Osteoblast (primary cell): ENCODE data around the gene CNGA3. TPM values are rescaled to one million over a fixed set of nuclear protein-coding genes. Genes with fewer than 3 reads are reported as not detected.

Experiments
- DNase-seq: peaks from one replicate; pipeline ENCODE4 v3.0.0; 2011; ENCODE audit warnings: low spot score, mixed read lengths; ENCODE audit not compliant: insufficient read length; ENCODE audit errors: missing footprints
- H2AFZ ChIP-seq: 2 replicates; pipeline ENCODE4 v1.6.0; 2011; ENCODE audit warnings: mild to moderate bottlenecking, low read length
- H3K27ac ChIP-seq: 2 replicates; pipeline ENCODE4 v1.5.1; 2011; ENCODE audit warnings: mild to moderate bottlenecking, low read depth, low read length, moderate library complexity
- H3K27me3 ChIP-seq: 2 replicates; pipeline ENCODE4 v1.6.0; 2012; ENCODE audit warnings: mild to moderate bottlenecking, control low read depth, inconsistent platforms, low read length, moderate library complexity; ENCODE audit not compliant: insufficient read depth
- H3K36me3 ChIP-seq: 2 replicates; pipeline ENCODE4 v1.5.1; 2011; ENCODE audit warnings: mild to moderate bottlenecking, low read length, control low read depth, moderate library complexity; ENCODE audit not compliant: insufficient read depth
- H3K4me1 ChIP-seq: 2 replicates; pipeline ENCODE4 v1.5.1; 2011; ENCODE audit warnings: mild to moderate bottlenecking, low read length, control low read depth, moderate library complexity; ENCODE audit not compliant: insufficient read depth
- H3K4me2 ChIP-seq: 2 replicates; pipeline ENCODE4 v1.6.0; 2011; ENCODE audit warnings: mild to moderate bottlenecking, low read length; ENCODE audit not compliant: insufficient read depth
- H3K4me3 ChIP-seq: fragments of 200-600 bp; sonication (generic); 3 replicates; pipeline ENCODE4 v1.5.1; 2012; ENCODE audit warnings: mild to moderate bottlenecking, low read length, inconsistent platforms; ENCODE audit not compliant: insufficient read depth
- H3K79me2 ChIP-seq: 2 replicates; pipeline ENCODE4 v1.6.0; 2012; ENCODE audit warnings: mild to moderate bottlenecking, low read length, control low read depth, inconsistent platforms; ENCODE audit not compliant: insufficient read depth
- H3K9me3 ChIP-seq: 2 replicates; pipeline ENCODE4 v1.5.1; 2011; ENCODE audit warnings: low read depth, low read length, control low read depth
- H4K20me1 ChIP-seq: 2 replicates; pipeline ENCODE4 v1.6.0; 2012; ENCODE audit warnings: mild to moderate bottlenecking, low read length, control low read depth; ENCODE audit not compliant: insufficient read depth
- total RNA-seq: library from RNA; depleted of rRNA; stranded (reverse); fragments of >200 nt; gene quantifications from 2 replicates; pipeline ENCODE4 v1.2.3, GENCODE V29; 2012
- TF ChIP-seq, protein P1 (sequence below): IDR thresholded peaks from 2 replicates; pipeline ENCODE4 v1.5.1; 2011; ENCODE audit warnings: mild to moderate bottlenecking, low read depth, low read length, moderate library complexity; ENCODE audit errors: extremely low read depth

Gene CNGA3
- total RNA-seq, 1 donor = 0.36 TPM

DNA sequence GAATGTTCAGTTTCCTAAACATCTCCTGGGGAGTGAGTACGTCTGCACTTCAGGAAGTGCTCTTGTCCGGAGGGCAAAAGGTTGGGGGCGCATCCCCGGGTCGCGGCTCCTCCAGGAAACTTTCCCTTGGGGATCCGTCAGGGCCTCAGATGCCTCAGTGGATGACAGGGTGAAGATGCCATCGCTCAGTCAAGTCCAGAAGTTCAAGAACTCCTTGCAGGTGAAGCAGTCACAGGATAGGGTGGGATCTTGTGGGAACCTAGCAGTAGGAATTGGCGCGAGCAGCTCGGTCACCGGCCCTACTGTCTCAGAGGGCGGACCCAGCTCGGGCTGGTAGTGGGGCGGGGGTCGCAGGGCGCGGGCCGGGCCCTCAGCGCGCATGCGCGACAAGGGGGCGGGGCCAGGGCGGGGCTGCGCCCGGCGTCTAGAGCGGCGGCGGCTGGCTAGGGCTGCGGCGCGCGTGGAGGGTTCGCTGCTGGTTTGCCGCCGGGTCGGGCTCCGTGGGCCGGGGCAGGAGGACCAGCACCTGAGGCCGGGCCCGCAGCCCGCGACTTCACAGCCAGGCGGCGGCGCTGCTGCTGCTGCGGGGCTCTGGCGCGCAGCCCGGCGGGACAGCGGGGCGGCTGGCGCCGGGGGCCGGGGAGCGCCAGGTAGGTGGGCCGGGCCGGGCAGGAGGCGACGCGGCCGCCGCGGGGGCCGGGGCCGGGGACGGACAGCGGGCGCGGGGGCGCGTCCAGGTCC, 98.3 kb downstream of the CNGA3 start, which contains the start of gene INPP4A:
INPP4A (plus strand) TSS at position 423 of the 741 bp plus-strand sequence. CDS start 75,191 bp downstream, outside the sequence.
- H4K20me1 ChIP-seq = peaks cover 9% of the 10 kb centered on the region

DNA sequence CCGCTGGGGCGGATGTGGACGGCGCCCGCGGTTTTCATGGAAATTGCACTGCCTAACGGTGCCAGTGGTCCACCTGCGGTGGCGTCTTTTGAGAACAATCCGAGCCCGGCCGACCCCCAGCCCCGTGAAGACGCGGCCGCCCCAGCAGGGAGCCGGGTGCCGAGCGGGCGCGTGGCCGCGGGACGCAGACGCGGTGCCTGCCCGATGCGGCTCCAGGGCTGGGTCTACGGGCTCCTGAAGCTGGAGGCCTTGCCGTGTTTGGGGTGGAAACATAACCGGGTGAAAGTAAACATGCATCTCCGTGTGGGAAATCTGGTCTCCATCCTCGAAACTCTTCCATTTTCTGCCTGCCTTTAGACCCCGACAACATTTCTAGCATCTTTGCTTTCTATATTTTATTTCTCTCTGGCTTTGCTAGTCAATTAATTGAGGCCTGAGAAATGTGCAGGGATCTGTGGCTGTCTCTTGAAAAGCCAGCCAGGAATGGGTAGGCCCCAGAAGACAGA, 99.0 kb downstream of the CNGA3 start:
- Histone ChIP-seq H3K4me2 (peak overlapping the region; percentile 98), H3K27me3 (peaks cover 2% of the 10 kb centered on the region), H4K20me1 (peaks cover 12% of the 10 kb centered on the region), H3K4me1 (peaks cover 16% of the 10 kb centered on the region), H3K4me3 (peak overlapping the region; percentile 94), H3K9me3 (no peaks in the 10 kb centered on the region), H3K79me2 (peaks cover 43% of the 10 kb centered on the region), H3K27ac (peak overlapping the region; percentile 40), H2AFZ (peak overlapping the region; percentile 70), H3K36me3 (no peaks in the 10 kb centered on the region)
- DNase-seq = peak; percentile 91
- TF ChIP-seq, protein P1, sequence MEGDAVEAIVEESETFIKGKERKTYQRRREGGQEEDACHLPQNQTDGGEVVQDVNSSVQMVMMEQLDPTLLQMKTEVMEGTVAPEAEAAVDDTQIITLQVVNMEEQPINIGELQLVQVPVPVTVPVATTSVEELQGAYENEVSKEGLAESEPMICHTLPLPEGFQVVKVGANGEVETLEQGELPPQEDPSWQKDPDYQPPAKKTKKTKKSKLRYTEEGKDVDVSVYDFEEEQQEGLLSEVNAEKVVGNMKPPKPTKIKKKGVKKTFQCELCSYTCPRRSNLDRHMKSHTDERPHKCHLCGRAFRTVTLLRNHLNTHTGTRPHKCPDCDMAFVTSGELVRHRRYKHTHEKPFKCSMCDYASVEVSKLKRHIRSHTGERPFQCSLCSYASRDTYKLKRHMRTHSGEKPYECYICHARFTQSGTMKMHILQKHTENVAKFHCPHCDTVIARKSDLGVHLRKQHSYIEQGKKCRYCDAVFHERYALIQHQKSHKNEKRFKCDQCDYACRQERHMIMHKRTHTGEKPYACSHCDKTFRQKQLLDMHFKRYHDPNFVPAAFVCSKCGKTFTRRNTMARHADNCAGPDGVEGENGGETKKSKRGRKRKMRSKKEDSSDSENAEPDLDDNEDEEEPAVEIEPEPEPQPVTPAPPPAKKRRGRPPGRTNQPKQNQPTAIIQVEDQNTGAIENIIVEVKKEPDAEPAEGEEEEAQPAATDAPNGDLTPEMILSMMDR = no peak

More for the DNA sequence above, 98.3 kb downstream of the CNGA3 start, which contains the start of gene INPP4A:
- peak; percentile 97 for DNase-seq
- Histone ChIP-seq H3K27ac (peak within 1 kb of the TSS; percentile 40), H3K4me2 (peak within 1 kb of the TSS; percentile 98), H3K36me3 (no peaks in the 10 kb centered on the region), H3K4me3 (peak within 1 kb of the TSS; percentile 94), H3K9me3 (no peaks in the 10 kb centered on the region), H3K27me3 (peaks cover 2% of the 10 kb centered on the region), H2AFZ (peak within 1 kb of the TSS; percentile 100), H3K79me2 (peaks cover 39% of the 10 kb centered on the region), H3K4me1 (peaks cover 16% of the 10 kb centered on the region)
- TF ChIP-seq, protein P1 = no peak

- Histone ChIP-seq H3K27me3 (peaks cover 2% of the 10 kb centered on the region), H3K27ac (peak overlapping the region; percentile 40), H3K9me3 (no peaks in the 10 kb centered on the region), H2AFZ (peak overlapping the region; percentile 70), H4K20me1 (peaks cover 16% of the 10 kb centered on the region), H3K79me2 (peaks cover 49% of the 10 kb centered on the region), H3K36me3 (no peaks in the 10 kb centered on the region), H3K4me1 (peaks cover 16% of the 10 kb centered on the region), H3K4me2 (peak overlapping the region; percentile 98), H3K4me3 (peak overlapping the region; percentile 94)
- DNase-seq = peak; percentile 58
- TF ChIP-seq, protein P1 = no peak
These were observed 99.7 kb downstream of the CNGA3 start for GRCh38 chr2:98445683-98446581.
